ENCODE measurements around the gene HPCAL4.

HPCAL4 gene

GRCh38 chr1:39652105-39652504 is 39.1 kb downstream of the HPCAL4 start:
- Histone ChIP-seq H3K4me1 (ENCODE audit: low read length) (peaks cover 2% of the 10 kb centered on the region; the same call in 1 of the 2 replicates), H3K27ac (ENCODE audit: low read length) (no peak overlapping the region), H3K4me2 (ENCODE audit: low read length) (no peak overlapping the region), H3K79me2 (ENCODE audit: low read length) (no peaks in the 10 kb centered on the region), H3K9me3 (ENCODE audit: insufficient read depth, low read length) (no peaks in the 10 kb centered on the region), H3K36me3 (replicated peaks; ENCODE audit: low read depth, low read length) (no peaks in the 10 kb centered on the region), H3K4me3 (ENCODE audit: low read length) (no peak overlapping the region), H3K9ac (ENCODE audit: low read length) (no peak overlapping the region), H4K20me1 (ENCODE audit: insufficient read depth, low read length) (no peaks in the 10 kb centered on the region), H2AFZ (ENCODE audit: low read depth, low read length) (no peak overlapping the region), H3K27me3 (ENCODE audit: low read depth, low read length) (no peaks in the 10 kb centered on the region)
- TF ChIP-seq EZH2phosphoT487 (IDR thresholded peaks at IDR 0.05; ENCODE audit: low read depth) (no peak), CTCF (IDR thresholded peaks at IDR 0.05; ENCODE audit: low read depth, low read length) (no peak)

- Histone ChIP-seq H4K20me1 (ENCODE audit: insufficient read depth, low read length) (no peaks in the 10 kb centered on the region), H3K79me2 (ENCODE audit: low read length) (no peaks in the 10 kb centered on the region), H3K4me2 (ENCODE audit: low read length) (no peak overlapping the region), H2AFZ (ENCODE audit: low read depth, low read length) (no peak overlapping the region), H3K27me3 (ENCODE audit: low read depth, low read length) (no peaks in the 10 kb centered on the region), H3K4me3 (ENCODE audit: low read length) (no peak overlapping the region), H3K4me1 (ENCODE audit: low read length) (peaks cover 2% of the 10 kb centered on the region; the same call in 1 of the 2 replicates), H3K27ac (ENCODE audit: low read length) (no peak overlapping the region), H3K9ac (ENCODE audit: low read length) (no peak overlapping the region), H3K36me3 (replicated peaks; ENCODE audit: low read depth, low read length) (no peaks in the 10 kb centered on the region), H3K9me3 (ENCODE audit: insufficient read depth, low read length) (no peaks in the 10 kb centered on the region)
- TF ChIP-seq EZH2phosphoT487 (IDR thresholded peaks at IDR 0.05; ENCODE audit: low read depth) (no peak), CTCF (IDR thresholded peaks at IDR 0.05; ENCODE audit: low read depth, low read length) (no peak)
Measured at GRCh38 chr1:39650431-39650830, 40.8 kb downstream of the HPCAL4 start.

GRCh38 chr1:39649636-39650185 is 41.5 kb downstream of the HPCAL4 start:
- H3K36me3 ChIP-seq (replicated peaks; ENCODE audit: low read depth, low read length), result no peaks in the 10 kb centered on the region
- H3K9ac ChIP-seq (ENCODE audit: low read length), result no peak overlapping the region
- H3K27me3 ChIP-seq (ENCODE audit: low read depth, low read length), result no peaks in the 10 kb centered on the region
- no peak overlapping the region for H2AFZ ChIP-seq (ENCODE audit: low read depth, low read length)
- H3K9me3 ChIP-seq (ENCODE audit: insufficient read depth, low read length), result no peaks in the 10 kb centered on the region
- H3K4me2 ChIP-seq (ENCODE audit: low read length), result no peak overlapping the region
- H3K4me1 ChIP-seq (ENCODE audit: low read length), result peaks cover 2% of the 10 kb centered on the region; the same call in 1 of the 2 replicates
- no peaks in the 10 kb centered on the region for H4K20me1 ChIP-seq (ENCODE audit: insufficient read depth, low read length)
- TF ChIP-seq EZH2phosphoT487 (IDR thresholded peaks at IDR 0.05; ENCODE audit: low read depth) (no peak), CTCF (IDR thresholded peaks at IDR 0.05; ENCODE audit: low read depth, low read length) (no peak)
- H3K4me3 ChIP-seq (ENCODE audit: low read length), result no peak overlapping the region
- H3K27ac ChIP-seq (ENCODE audit: low read length), result no peak overlapping the region
- H3K79me2 ChIP-seq (ENCODE audit: low read length), result no peaks in the 10 kb centered on the region

- Histone ChIP-seq H3K27ac (ENCODE audit: low read length) (no peak overlapping the region), H3K4me2 (ENCODE audit: low read length) (no peak overlapping the region), H3K79me2 (ENCODE audit: low read length) (no peaks in the 10 kb centered on the region), H2AFZ (ENCODE audit: low read depth, low read length) (no peak overlapping the region), H3K27me3 (ENCODE audit: low read depth, low read length) (no peaks in the 10 kb centered on the region), H3K9ac (ENCODE audit: low read length) (no peak overlapping the region), H3K4me1 (ENCODE audit: low read length) (no peaks in the 10 kb centered on the region), H3K4me3 (ENCODE audit: low read length) (no peak overlapping the region), H3K9me3 (ENCODE audit: insufficient read depth, low read length) (no peaks in the 10 kb centered on the region), H3K36me3 (replicated peaks; ENCODE audit: low read depth, low read length) (no peaks in the 10 kb centered on the region), H4K20me1 (ENCODE audit: insufficient read depth, low read length) (no peaks in the 10 kb centered on the region)
- no peak for TF ChIP-seq EZH2phosphoT487 (IDR thresholded peaks at IDR 0.05; ENCODE audit: low read depth)
Measured at GRCh38 chr1:39648496-39648895, 42.7 kb downstream of the HPCAL4 start.

All from OCI-LY3 (cell line).